IPS DF 6.9 (cell line): Measurements from ENCODE around the gene SPSB2.
"Not testable (repeated sequence)": the region's sequence is repeated elsewhere in the genome, so short reads cannot be mapped to it uniquely, and the experiment has no call there.

Experiments
- DNase-seq: peaks from one replicate; pipeline ENCODE4 v3.0.0-alpha.2; 2013; ENCODE audit warnings: low read depth, low spot score
- H3K27ac ChIP-seq: one replicate; pipeline ENCODE4 v1.5.1; 2013; ENCODE audit warnings: low read length, control low read depth
- H3K27me3 ChIP-seq: 2 replicates; pipeline ENCODE4 v1.6.1; 2013; ENCODE audit warnings: mild to moderate bottlenecking, low read length; ENCODE audit not compliant: control insufficient read depth, insufficient read depth
- H3K36me3 ChIP-seq: 2 replicates; pipeline ENCODE4 v1.6.1; 2013; ENCODE audit warnings: low read length; ENCODE audit not compliant: control insufficient read depth, insufficient read depth
- H3K4me1 ChIP-seq: 2 replicates; pipeline ENCODE4 v1.6.1; 2013; ENCODE audit warnings: low read length; ENCODE audit not compliant: control insufficient read depth, insufficient read depth
- H3K4me3 ChIP-seq: 2 replicates; pipeline ENCODE4 v1.5.1; 2013; ENCODE audit warnings: mild to moderate bottlenecking, low read length
- H3K9me3 ChIP-seq: 2 replicates; pipeline ENCODE4 v1.6.1; 2013; ENCODE audit warnings: low read length, inconsistent platforms; ENCODE audit not compliant: control insufficient read depth, insufficient read depth
- WGBS: extraction: QIAGEN DNeasy Blood & Tissue Kit; methylation state at CpG from one replicate; pipeline ENCODE4 v1.1.7; 2013; ENCODE audit warnings: mixed read lengths, missing lambda C conversion rate; ENCODE audit not compliant: insufficient read length, insufficient coverage; 5-methylcytosine and 5-hydroxymethylcytosine counted together

Gene SPSB2

GRCh38 chr12:6914246-6914946 is 41.3 kb upstream of the SPSB2 start, which contains the start of gene ENO2:
ENO2 (plus strand) TSS chr12:6914580; CDS start chr12:6915833, 1,253 bp downstream.
- H3K27me3 ChIP-seq, result no peaks in the 10 kb centered on the region
- no CpG with 5 or more reads among the region's 68 CpGs for WGBS
- H3K4me1 ChIP-seq, result peaks cover 5% of the 10 kb centered on the region; the same call in 1 of the 2 replicates
- H3K4me3 ChIP-seq, result peak within 1 kb of the TSS; percentile 89
- H3K9me3 ChIP-seq, result no peaks in the 10 kb centered on the region
- no peak for DNase-seq
- H3K36me3 ChIP-seq, result peaks cover 13% of the 10 kb centered on the region
- H3K27ac ChIP-seq, result no peak within 1 kb of the TSS

GRCh38 chr12:6912164-6912935 is 39.2 kb upstream of the SPSB2 start:
- no CpG with 5 or more reads among the region's 15 CpGs for WGBS
- Histone ChIP-seq H3K4me3 (no peak overlapping the region), H3K27me3 (no peaks in the 10 kb centered on the region)

GRCh38 chr12:6909421-6910145 is 36.5 kb upstream of the SPSB2 start:
- WGBS, result no CpG with 5 or more reads among the region's 4 CpGs
- Histone ChIP-seq H3K27me3 (no peaks in the 10 kb centered on the region), H3K36me3 (no peaks in the 10 kb centered on the region), H3K9me3 (no peaks in the 10 kb centered on the region), H3K4me3 (no peak overlapping the region), H3K4me1 (peaks cover 5% of the 10 kb centered on the region), H3K27ac (no peak overlapping the region)
- DNase-seq, result no peak

More at GRCh38 chr12:6912164-6912935, 39.2 kb upstream of the SPSB2 start:
- Histone ChIP-seq H3K4me1 (peaks cover 5% of the 10 kb centered on the region; the same call in 1 of the 2 replicates), H3K27ac (no peak overlapping the region), H3K36me3 (peaks cover 11% of the 10 kb centered on the region), H3K9me3 (no peaks in the 10 kb centered on the region)
- no peak for DNase-seq

- not testable (repeated sequence) for H3K27ac ChIP-seq, DNase-seq, H3K9me3 ChIP-seq, H3K27me3 ChIP-seq, H3K36me3 ChIP-seq, H3K4me3 ChIP-seq, H3K4me1 ChIP-seq
- WGBS, result no CpG with 5 or more reads among the region's 11 CpGs
Measured at GRCh38 chr12:6908141-6908540, 35.0 kb upstream of the SPSB2 start.

- H3K27ac ChIP-seq, result no peak overlapping the region
- no peaks in the 10 kb centered on the region for H3K27me3 ChIP-seq
- no peaks in the 10 kb centered on the region; the same call in 1 of the 2 replicates for H3K4me1 ChIP-seq
- no CpG with 5 or more reads among the region's 5 CpGs for WGBS
- H3K36me3 ChIP-seq, result no peaks in the 10 kb centered on the region
- no peak overlapping the region for H3K4me3 ChIP-seq
- DNase-seq, result no peak
- no peaks in the 10 kb centered on the region for H3K9me3 ChIP-seq
Measured at GRCh38 chr12:6905414-6906040, 32.4 kb upstream of the SPSB2 start.

GRCh38 chr12:6904280-6905276 is 31.5 kb upstream of the SPSB2 start, which contains the start of gene LRRC23:
LRRC23 (plus strand) TSS chr12:6904822; CDS start chr12:6905634, 812 bp downstream.
- H3K9me3 ChIP-seq, result no peaks in the 10 kb centered on the region
- H3K4me1 ChIP-seq, result no peaks in the 10 kb centered on the region; the same call in 1 of the 2 replicates
- no CpG with 5 or more reads among the region's 34 CpGs for WGBS
- H3K27me3 ChIP-seq, result no peaks in the 10 kb centered on the region
- no peaks in the 10 kb centered on the region for H3K36me3 ChIP-seq
- peak; percentile 99 for DNase-seq
- peak within 1 kb of the TSS; percentile 22; the same call in 1 of the 2 replicates for H3K4me3 ChIP-seq
- no peak within 1 kb of the TSS for H3K27ac ChIP-seq

GRCh38 chr12:6903722-6904121 is 30.6 kb upstream of the SPSB2 start:
- Histone ChIP-seq H3K27me3 (no peaks in the 10 kb centered on the region), H3K4me3 (no peak overlapping the region), H3K4me1 (no peaks in the 10 kb centered on the region; the same call in 1 of the 2 replicates), H3K36me3 (no peaks in the 10 kb centered on the region), H3K27ac (no peak overlapping the region), H3K9me3 (no peaks in the 10 kb centered on the region)
- WGBS, result no CpG with 5 or more reads among the region's 1 CpG
- no peak for DNase-seq

GRCh38 chr12:6902448-6902847 is 29.3 kb upstream of the SPSB2 start:
- no peak overlapping the region for H3K27ac ChIP-seq
- DNase-seq, result no peak
- H3K9me3 ChIP-seq, result no peaks in the 10 kb centered on the region
- H3K27me3 ChIP-seq, result no peaks in the 10 kb centered on the region
- no peaks in the 10 kb centered on the region for H3K36me3 ChIP-seq
- no peaks in the 10 kb centered on the region; the same call in 1 of the 2 replicates for H3K4me1 ChIP-seq
- H3K4me3 ChIP-seq, result no peak overlapping the region
- no CpG with 5 or more reads among the region's 4 CpGs for WGBS

- no peaks in the 10 kb centered on the region; the same call in 1 of the 2 replicates for H3K4me1 ChIP-seq
- no peaks in the 10 kb centered on the region for H3K27me3 ChIP-seq
- no CpG with 5 or more reads among the region's 10 CpGs for WGBS
- no peak overlapping the region for H3K27ac ChIP-seq
- H3K4me3 ChIP-seq, result no peak overlapping the region
- no peaks in the 10 kb centered on the region for H3K36me3 ChIP-seq
- H3K9me3 ChIP-seq, result no peaks in the 10 kb centered on the region; the same call in 1 of the 2 replicates
- no peak for DNase-seq
Measured at GRCh38 chr12:6899837-6900519, 26.9 kb upstream of the SPSB2 start.
